KMS-11 (cell line): ENCODE data around the gene GLI1.

Source experiments
- H2AFZ ChIP-seq: fragments of 200-600 bp; sonication (generic); 2 replicates; pipeline ENCODE4 v1.6.1; 2016; ENCODE audit warnings: antibody characterized with exemption, mixed run types, low read depth
- H3K27ac ChIP-seq: fragments of 200-600 bp; sonication (generic); 2 replicates; pipeline ENCODE4 v1.6.1; 2016; ENCODE audit warnings: mild to moderate bottlenecking, mixed run types
- H3K27me3 ChIP-seq: fragments of 200-600 bp; sonication (generic); 2 replicates; pipeline ENCODE4 v1.6.1; 2017; ENCODE audit warnings: mild to moderate bottlenecking, low read depth, mixed run types, moderate library complexity; ENCODE audit not compliant: insufficient read depth
- H3K36me3 ChIP-seq: fragments of 200-600 bp; sonication (generic); 2 replicates; pipeline ENCODE4 v1.6.1; 2017; ENCODE audit warnings: mild to moderate bottlenecking, mixed run types; ENCODE audit not compliant: insufficient read depth
- H3K4me1 ChIP-seq: fragments of 200-600 bp; sonication (generic); 2 replicates; pipeline ENCODE4 v1.6.1; 2016; ENCODE audit warnings: mild to moderate bottlenecking, low read depth, mixed run types; ENCODE audit not compliant: poor library complexity, severe bottlenecking
- H3K4me2 ChIP-seq: fragments of 200-600 bp; sonication (generic); 2 replicates; pipeline ENCODE4 v1.7.0; 2016; ENCODE audit warnings: mild to moderate bottlenecking, mixed run types
- H3K4me3 ChIP-seq: fragments of 200-600 bp; sonication (generic); IDR thresholded peaks from 2 replicates; pipeline ENCODE4 v1.6.1; 2017; ENCODE audit warnings: low read depth, low read length, mixed read lengths; ENCODE audit not compliant: insufficient read depth
- H3K79me2 ChIP-seq: fragments of 200-600 bp; sonication (generic); 2 replicates; pipeline ENCODE4 v1.6.1; 2016; ENCODE audit warnings: low read depth, mixed run types; ENCODE audit not compliant: insufficient read depth
- H3K9ac ChIP-seq: fragments of 200-600 bp; sonication (generic); 2 replicates; pipeline ENCODE4 v1.6.1; 2016; ENCODE audit warnings: mild to moderate bottlenecking, mixed run types
- H4K20me1 ChIP-seq: fragments of 200-600 bp; sonication (generic); 2 replicates; pipeline ENCODE4 v1.6.1; 2016; ENCODE audit warnings: mild to moderate bottlenecking, mixed run types; ENCODE audit not compliant: insufficient read depth
- CTCF ChIP-seq: fragments of 200-600 bp; sonication (generic); conservative IDR thresholded peaks from 2 replicates; pipeline ENCODE4 v1.6.1; 2017; ENCODE audit warnings: low read depth, mild to moderate bottlenecking, antibody characterized with exemption, low read length, moderate library complexity, mixed read lengths

GLI1 gene

GRCh38 chr12:57514720-57515407 lies 55.3 kb downstream of the GLI1 start:
- Histone ChIP-seq H3K27me3 (no peaks in the 10 kb centered on the region), H2AFZ (no peak overlapping the region), H3K9ac (no peak overlapping the region), H3K36me3 (peaks cover 44% of the 10 kb centered on the region; the same call in 1 of the 2 replicates), H3K4me3 (no peak overlapping the region), H3K79me2 (peaks cover 28% of the 10 kb centered on the region), H3K4me1 (peaks cover 27% of the 10 kb centered on the region), H4K20me1 (no peaks in the 10 kb centered on the region), H3K27ac (peak overlapping the region; percentile 16; the same call in 1 of the 2 replicates), H3K4me2 (no peak overlapping the region)
- TF ChIP-seq CTCF = no peak

- Histone ChIP-seq H3K4me2 (no peak overlapping the region), H3K27me3 (no peaks in the 10 kb centered on the region), H3K4me3 (no peak overlapping the region), H2AFZ (no peak overlapping the region), H3K27ac (peak overlapping the region; percentile 16; the same call in 1 of the 2 replicates), H3K79me2 (peaks cover 31% of the 10 kb centered on the region), H4K20me1 (no peaks in the 10 kb centered on the region), H3K36me3 (peaks cover 44% of the 10 kb centered on the region; the same call in 1 of the 2 replicates), H3K9ac (no peak overlapping the region), H3K4me1 (peaks cover 27% of the 10 kb centered on the region)
- TF ChIP-seq CTCF = no peak
These were observed 55.9 kb downstream of the GLI1 start for GRCh38 chr12:57515408-57515933.

GRCh38 chr12:57515934-57516541 lies 56.5 kb downstream of the GLI1 start:
- no peaks in the 10 kb centered on the region for H3K27me3 ChIP-seq
- H3K4me2 ChIP-seq = no peak overlapping the region
- H4K20me1 ChIP-seq = no peaks in the 10 kb centered on the region
- no peak for TF ChIP-seq CTCF
- H2AFZ ChIP-seq = no peak overlapping the region
- peaks cover 30% of the 10 kb centered on the region for H3K4me1 ChIP-seq
- no peak overlapping the region for H3K4me3 ChIP-seq
- H3K27ac ChIP-seq = no peak overlapping the region; the same call in 1 of the 2 replicates
- H3K79me2 ChIP-seq = peaks cover 31% of the 10 kb centered on the region
- no peak overlapping the region for H3K9ac ChIP-seq
- peaks cover 44% of the 10 kb centered on the region; the same call in 1 of the 2 replicates for H3K36me3 ChIP-seq

GRCh38 chr12:57516617-57517153 lies 57.1 kb downstream of the GLI1 start:
- Histone ChIP-seq H4K20me1 (no peaks in the 10 kb centered on the region), H3K4me2 (no peak overlapping the region), H2AFZ (no peak overlapping the region), H3K79me2 (peaks cover 31% of the 10 kb centered on the region), H3K9ac (no peak overlapping the region), H3K4me1 (peaks cover 36% of the 10 kb centered on the region), H3K27ac (peak overlapping the region; percentile 8; the same call in 1 of the 2 replicates), H3K27me3 (no peaks in the 10 kb centered on the region), H3K36me3 (peaks cover 39% of the 10 kb centered on the region; the same call in 1 of the 2 replicates), H3K4me3 (no peak overlapping the region)
- 0 out of 2 replicates have a peak, but pooled peaks have one; percentile 15 for TF ChIP-seq CTCF
